ENCODE results near the gene FASN.

FASN gene

GRCh38 chr17:82098169-82098938, at the start of gene FASN:
Gene FASN, minus strand, starts transcription at chr17:82098236. Its CDS starts 1,791 bp downstream, at chr17:82096445.
- no peaks in the 10 kb centered on the region for H3K9me3 ChIP-seq (ENCODE audit: insufficient read depth, low read length)
- no peaks in the 10 kb centered on the region for H3K27me3 ChIP-seq (ENCODE audit: low read depth, low read length)
- H3K79me2 ChIP-seq (ENCODE audit: low read length): peaks cover 60% of the 10 kb centered on the region
- H3K36me3 ChIP-seq (replicated peaks; ENCODE audit: low read depth, low read length): peaks cover 36% of the 10 kb centered on the region
- TF ChIP-seq CTCF (IDR thresholded peaks at IDR 0.05; ENCODE audit: low read depth, low read length): peak; percentile 32
- TF ChIP-seq EZH2phosphoT487 (IDR thresholded peaks at IDR 0.05; ENCODE audit: low read depth): no peak
- H3K27ac ChIP-seq (ENCODE audit: low read length): peak within 1 kb of the TSS; percentile 90
- H2AFZ ChIP-seq (ENCODE audit: low read depth, low read length): no peak within 1 kb of the TSS
- H3K4me2 ChIP-seq (ENCODE audit: low read length): peak within 1 kb of the TSS; percentile 99
- H4K20me1 ChIP-seq (ENCODE audit: insufficient read depth, low read length): peaks cover 23% of the 10 kb centered on the region
- H3K9ac ChIP-seq (ENCODE audit: low read length): peak within 1 kb of the TSS; percentile 99
- peaks cover 30% of the 10 kb centered on the region for H3K4me1 ChIP-seq (ENCODE audit: low read length)
- peak within 1 kb of the TSS; percentile 97 for H3K4me3 ChIP-seq (ENCODE audit: low read length)

GRCh38 chr17:82146663-82147654, 48.9 kb upstream of the FASN start:
- no peaks in the 10 kb centered on the region for H3K79me2 ChIP-seq (ENCODE audit: low read length)
- TF ChIP-seq EZH2phosphoT487 (IDR thresholded peaks at IDR 0.05; ENCODE audit: low read depth) (no peak), CTCF (IDR thresholded peaks at IDR 0.05; ENCODE audit: low read depth, low read length) (no peak)

GRCh38 chr17:82145550-82146155, 47.6 kb upstream of the FASN start:
- H3K79me2 ChIP-seq (ENCODE audit: low read length): no peaks in the 10 kb centered on the region
- no peak overlapping the region for H3K4me3 ChIP-seq (ENCODE audit: low read length)
- H3K27me3 ChIP-seq (ENCODE audit: low read depth, low read length): no peaks in the 10 kb centered on the region
- H2AFZ ChIP-seq (ENCODE audit: low read depth, low read length): no peak overlapping the region
- H3K9me3 ChIP-seq (ENCODE audit: insufficient read depth, low read length): no peaks in the 10 kb centered on the region
- no peak overlapping the region for H3K27ac ChIP-seq (ENCODE audit: low read length)
- no peak overlapping the region for H3K9ac ChIP-seq (ENCODE audit: low read length)
- H4K20me1 ChIP-seq (ENCODE audit: insufficient read depth, low read length): no peaks in the 10 kb centered on the region
- TF ChIP-seq CTCF (IDR thresholded peaks at IDR 0.05; ENCODE audit: low read depth, low read length): no peak
- TF ChIP-seq EZH2phosphoT487 (IDR thresholded peaks at IDR 0.05; ENCODE audit: low read depth): no peak
- no peaks in the 10 kb centered on the region for H3K4me1 ChIP-seq (ENCODE audit: low read length)
- no peak overlapping the region for H3K4me2 ChIP-seq (ENCODE audit: low read length)
- no peaks in the 10 kb centered on the region for H3K36me3 ChIP-seq (replicated peaks; ENCODE audit: low read depth, low read length)

More at GRCh38 chr17:82146663-82147654, 48.9 kb upstream of the FASN start:
- no peak overlapping the region for H2AFZ ChIP-seq (ENCODE audit: low read depth, low read length)
- H3K4me2 ChIP-seq (ENCODE audit: low read length): no peak overlapping the region
- no peak overlapping the region for H3K27ac ChIP-seq (ENCODE audit: low read length)
- no peaks in the 10 kb centered on the region for H3K27me3 ChIP-seq (ENCODE audit: low read depth, low read length)
- H3K9ac ChIP-seq (ENCODE audit: low read length): no peak overlapping the region
- H4K20me1 ChIP-seq (ENCODE audit: insufficient read depth, low read length): no peaks in the 10 kb centered on the region
- H3K36me3 ChIP-seq (replicated peaks; ENCODE audit: low read depth, low read length): no peaks in the 10 kb centered on the region
- H3K9me3 ChIP-seq (ENCODE audit: insufficient read depth, low read length): no peaks in the 10 kb centered on the region
- H3K4me3 ChIP-seq (ENCODE audit: low read length): no peak overlapping the region
- H3K4me1 ChIP-seq (ENCODE audit: low read length): no peaks in the 10 kb centered on the region
